Lung (tissue), 12 donors: Measurements from ENCODE around the gene KRTAP10-3. TPM values are rescaled to one million over a fixed set of nuclear protein-coding genes. Genes with fewer than 3 reads are reported as not detected.

Experiments used
- ATAC-seq: fragments of 200-7000 bp; cut with Tn5 transposase; one replicate; pipeline ENCODE4 v1.9.1; 2020; ENCODE audit warnings: moderate number of reproducible peaks; ENCODE audit not compliant: insufficient read depth, low FRiP score
- DNase-seq, 3 donors: peaks; one replicate each; pipeline ENCODE4 v3.0.0-alpha.2; 2013 to 2017
- H3K27ac ChIP-seq, 2 donors: one replicate each; pipeline ENCODE4 v1.5.1; 2013; ENCODE audit warnings: mild to moderate bottlenecking in 2 of 2, moderate library complexity in 2 of 2, control low read depth in 1 of 2, inconsistent platforms in 1 of 2, low read depth in 1 of 2, low read length in 1 of 2
- H3K27me3 ChIP-seq, 3 donors: one replicate each; pipeline ENCODE4 v1.5.1; 2013; ENCODE audit warnings: low read length in 2 of 3; ENCODE audit not compliant: control insufficient read depth in 3 of 3, insufficient read depth in 3 of 3
- H3K36me3 ChIP-seq, 4 donors: one replicate each; pipeline ENCODE4 v1.5.1; 2013; ENCODE audit warnings: low read length in 4 of 4, mild to moderate bottlenecking in 1 of 4, moderate library complexity in 1 of 4; ENCODE audit not compliant: control insufficient read depth in 4 of 4, insufficient read depth in 4 of 4
- H3K4me1 ChIP-seq, 5 donors: one replicate each; pipeline ENCODE4 v1.5.1; 2013; ENCODE audit warnings: low read length in 5 of 5, mild to moderate bottlenecking in 2 of 5, moderate library complexity in 1 of 5; ENCODE audit not compliant: control insufficient read depth in 5 of 5, insufficient read depth in 5 of 5
- H3K4me3 ChIP-seq: one replicate; pipeline ENCODE4 v1.5.1; 2013; ENCODE audit warnings: mild to moderate bottlenecking, control low read depth, moderate library complexity
- H3K9ac ChIP-seq, 2 donors: one replicate each; pipeline ENCODE4 v1.5.1; 2013; ENCODE audit warnings: low read length in 2 of 2, control low read depth in 1 of 2; ENCODE audit not compliant: insufficient read depth in 1 of 2
- H3K9me3 ChIP-seq, 4 donors: one replicate each; pipeline ENCODE4 v1.5.1; 2013; ENCODE audit warnings: low read length in 3 of 4, mild to moderate bottlenecking in 1 of 4, moderate library complexity in 1 of 4; ENCODE audit not compliant: control insufficient read depth in 4 of 4, insufficient read depth in 3 of 4
- WGBS, 2 donors: extraction: QIAGEN DNeasy Blood & Tissue Kit; methylation state at CpG; one replicate each; pipeline ENCODE4 v1.1.7; 2013; 5-methylcytosine and 5-hydroxymethylcytosine counted together
- polyA plus RNA-seq, 2 donors: library from polyadenylated mRNA; stranded (reverse); fragments of 200-250 nt; gene quantifications; one replicate each; pipeline ENCODE4 v1.2.1, GENCODE V29; 2013
- total RNA-seq, 2 donors: library from RNA; depleted of rRNA in 1 of 2; stranded (reverse); fragments of >200 nt in 1 of 2; gene quantifications; one replicate each; pipeline ENCODE4 v1.2.1, GENCODE V29; 2014 to 2021
- TF ChIP-seq, protein P1 (sequence below): IDR thresholded peaks from 2 replicates; pipeline ENCODE4 v1.5.1; 2012; ENCODE audit warnings: mild to moderate bottlenecking; ENCODE audit errors: control extremely low read depth, extremely low read depth
- donor health status: control.
- donor health status: control.
- donor health status: Bipolar disorder and iron deficiency.
- donor health status: healthy.
- donor health status: DM: yes; HTN: yes; CAD: no.

KRTAP10-3 gene
- total and polyA plus RNA-seq, 4 donors = not detected

DNA sequence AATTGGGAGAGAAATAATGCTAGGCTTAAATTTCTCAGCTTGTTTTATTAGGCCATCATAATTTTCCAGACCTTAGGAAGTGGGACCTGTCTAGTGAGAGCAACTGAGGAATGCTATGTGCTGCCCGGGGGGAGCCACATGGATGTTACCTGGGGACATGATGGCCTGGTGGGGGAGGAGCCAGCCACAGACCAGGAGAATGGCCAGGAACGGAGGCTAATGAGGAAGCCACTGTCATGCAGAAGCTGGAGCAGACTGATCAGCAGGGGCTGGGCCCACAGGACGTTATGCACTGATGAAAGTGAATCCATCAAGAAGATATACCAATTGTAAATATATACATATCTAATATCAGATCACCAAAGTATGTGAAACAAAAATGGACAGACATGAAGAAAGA is 14.0 kb downstream of the KRTAP10-3 start:
- no peak for DNase-seq
- peaks cover 0 to 8% (median 0%) of the 10 kb centered on the region in 5 donors for H3K4me1 ChIP-seq

DNA sequence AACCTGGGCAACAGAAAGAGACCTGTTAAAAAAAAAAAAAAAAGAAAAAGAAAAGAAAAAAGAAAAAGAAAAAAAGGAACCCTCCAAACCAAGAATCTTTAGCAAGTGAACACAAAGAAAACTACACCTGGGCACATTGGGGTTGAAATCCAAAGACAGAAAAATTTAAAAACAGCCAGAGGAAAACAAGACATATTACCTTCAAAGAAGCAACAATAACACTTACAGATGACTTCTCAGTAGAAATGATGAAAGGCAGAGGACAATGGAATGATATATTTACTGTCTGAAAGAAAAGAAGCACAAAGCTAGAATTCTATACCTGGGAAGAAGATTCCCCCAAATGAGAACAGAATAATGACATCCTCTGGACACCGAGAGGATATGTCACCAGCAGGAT is 15.9 kb downstream of the KRTAP10-3 start:
- Histone ChIP-seq H3K9me3 (peaks cover 0 to 14% (median 5%) of the 10 kb centered on the region in 4 donors), H3K4me3 (no peak overlapping the region), H3K9ac (no peak overlapping the region), H3K4me1 (no peaks in the 10 kb centered on the region), H3K27ac (no peak overlapping the region), H3K27me3 (no peaks in the 10 kb centered on the region), H3K36me3 (no peaks in the 10 kb centered on the region)
- TF ChIP-seq, protein P1, sequence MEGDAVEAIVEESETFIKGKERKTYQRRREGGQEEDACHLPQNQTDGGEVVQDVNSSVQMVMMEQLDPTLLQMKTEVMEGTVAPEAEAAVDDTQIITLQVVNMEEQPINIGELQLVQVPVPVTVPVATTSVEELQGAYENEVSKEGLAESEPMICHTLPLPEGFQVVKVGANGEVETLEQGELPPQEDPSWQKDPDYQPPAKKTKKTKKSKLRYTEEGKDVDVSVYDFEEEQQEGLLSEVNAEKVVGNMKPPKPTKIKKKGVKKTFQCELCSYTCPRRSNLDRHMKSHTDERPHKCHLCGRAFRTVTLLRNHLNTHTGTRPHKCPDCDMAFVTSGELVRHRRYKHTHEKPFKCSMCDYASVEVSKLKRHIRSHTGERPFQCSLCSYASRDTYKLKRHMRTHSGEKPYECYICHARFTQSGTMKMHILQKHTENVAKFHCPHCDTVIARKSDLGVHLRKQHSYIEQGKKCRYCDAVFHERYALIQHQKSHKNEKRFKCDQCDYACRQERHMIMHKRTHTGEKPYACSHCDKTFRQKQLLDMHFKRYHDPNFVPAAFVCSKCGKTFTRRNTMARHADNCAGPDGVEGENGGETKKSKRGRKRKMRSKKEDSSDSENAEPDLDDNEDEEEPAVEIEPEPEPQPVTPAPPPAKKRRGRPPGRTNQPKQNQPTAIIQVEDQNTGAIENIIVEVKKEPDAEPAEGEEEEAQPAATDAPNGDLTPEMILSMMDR = no peak
- ATAC-seq (no peak), DNase-seq (no peak)
- WGBS, 2 donors = 87 to 88% methylated on average over 1 of the region's 1 CpG

More for the DNA sequence above, 14.0 kb downstream of the KRTAP10-3 start:
- TF ChIP-seq, protein P1 = no peak
- Histone ChIP-seq H3K27ac (no peak overlapping the region), H3K4me3 (no peak overlapping the region), H3K9ac (no peak overlapping the region), H3K36me3 (no peaks in the 10 kb centered on the region), H3K27me3 (no peaks in the 10 kb centered on the region), H3K9me3 (peaks cover 0 to 14% (median 7%) of the 10 kb centered on the region in 4 donors)
- no peak for ATAC-seq
- WGBS, 2 donors = 77 to 81% methylated on average over 3 of the region's 3 CpGs

DNA sequence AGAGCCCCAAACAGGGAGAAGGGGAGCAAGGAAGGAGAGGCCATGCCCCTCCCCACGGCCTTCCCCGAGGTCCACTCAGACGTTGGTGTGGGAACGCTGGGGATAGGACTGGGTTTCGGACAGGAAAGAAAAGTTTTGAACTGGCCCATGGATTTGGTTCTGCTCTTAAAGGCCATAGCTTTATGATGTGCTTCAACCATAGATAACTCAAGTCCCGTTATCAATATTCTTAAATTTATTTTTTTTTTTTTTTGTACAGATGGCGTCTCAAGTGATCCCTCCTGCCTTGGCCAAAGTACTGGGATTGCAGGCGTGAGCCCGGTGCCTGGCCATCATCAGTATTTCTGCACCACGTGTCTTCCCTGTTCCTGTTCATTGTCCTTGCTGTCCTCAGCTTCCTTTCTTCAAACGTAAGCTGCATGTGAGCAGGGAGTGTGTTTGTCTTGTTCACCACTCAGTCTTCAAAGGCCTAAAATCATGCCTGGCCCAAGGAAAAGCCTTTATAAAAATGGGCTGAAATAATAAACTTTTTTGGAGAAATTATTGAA is 17.8 kb downstream of the KRTAP10-3 start:
- H3K36me3 ChIP-seq = no peaks in the 10 kb centered on the region
- peak in 1 of 3 donors; percentile 1 for DNase-seq
- TF ChIP-seq, protein P1 = no peak
- no peak overlapping the region for H3K4me3 ChIP-seq
- WGBS, 2 donors = 80 to 81% methylated on average over 11 of the region's 11 CpGs
- no peak for ATAC-seq
- H3K27me3 ChIP-seq = no peaks in the 10 kb centered on the region
- peaks cover 0 to 9% (median 1%) of the 10 kb centered on the region in 4 donors for H3K9me3 ChIP-seq
- H3K4me1 ChIP-seq = no peaks in the 10 kb centered on the region
- H3K27ac ChIP-seq = no peak overlapping the region
- no peak overlapping the region for H3K9ac ChIP-seq
